Lower leg skin (tissue), 4 donors: ENCODE measurements around the gene POC1A. TPM values are rescaled to one million over a fixed set of nuclear protein-coding genes. Genes with fewer than 3 reads are reported as not detected.

Source experiments
- DNase-seq, 2 donors: peaks; one replicate each; pipeline ENCODE4 v3.0.0-alpha.2; 2019; ENCODE audit warnings: low spot score in 2 of 2
- H3K4me3 ChIP-seq: fragments of 200-600 bp; sonication (generic); 2 replicates; pipeline ENCODE4 v1.5.1; 2017; ENCODE audit warnings: mild to moderate bottlenecking, low read depth; ENCODE audit not compliant: poor library complexity, severe bottlenecking
- CTCF ChIP-seq, 3 donors: fragments of 450-650 bp; IDR thresholded peaks; one replicate each; pipeline ENCODE4 v1.5.1; 2016; ENCODE audit warnings: antibody characterized with exemption in 3 of 3, mild to moderate bottlenecking in 3 of 3, moderate library complexity in 2 of 3
- POLR2A ChIP-seq, 2 donors: fragments of 450-650 bp; IDR thresholded peaks; one replicate each; pipeline ENCODE4 v1.6.1; 2016 to 2017; ENCODE audit warnings: antibody characterized with exemption in 2 of 2, mild to moderate bottlenecking in 1 of 2, moderate library complexity in 1 of 2
- WGBS, 2 donors: methylation state at CpG; one replicate each; pipeline ENCODE4 v1.1.5; 2018; 5-methylcytosine and 5-hydroxymethylcytosine counted together
- intact Hi-C: fragments of 100-400 bp; cut with DNase I; formaldehyde crosslinking; loops from one replicate; pipeline ENCODE4 v1.15.0; 2023; ENCODE audit warnings: low total_unique reads
- total RNA-seq, 4 donors: library from RNA; depleted of rRNA; stranded (reverse); fragments of >200 nt; gene quantifications; one replicate each; pipeline ENCODE4 v1.1.0, GENCODE V29; 2016

The POC1A gene
- total RNA-seq, 4 donors from 2014 or later = 1.6 to 4.9 (median 1.9) TPM

GRCh38 chr3:52188556-52188955 lies 34.3 kb upstream of the POC1A start:
- H3K4me3 ChIP-seq = no peak overlapping the region
- DNase-seq = no peak
- TF ChIP-seq CTCF (IDR thresholded peaks at IDR 0.05) (no peak), POLR2A (IDR thresholded peaks at IDR 0.05) (no peak)
- 91 to 100% methylated on average over 1 of the region's 1 CpG for WGBS, 2 donors
- intact Hi-C loops = no loop called here

GRCh38 chr3:52186729-52187128 lies 32.5 kb upstream of the POC1A start:
- 90 to 99% methylated on average over 9 of the region's 9 CpGs for WGBS, 2 donors
- intact Hi-C loops = no loop called here
- no peak for DNase-seq
- H3K4me3 ChIP-seq = no peak overlapping the region
- TF ChIP-seq CTCF (IDR thresholded peaks at IDR 0.05) (no peak), POLR2A (IDR thresholded peaks at IDR 0.05) (no peak)

- DNase-seq = no peak
- WGBS, 2 donors = 79 to 100% methylated on average over 2 to 3 of the region's 3 CpGs
- no peak for TF ChIP-seq CTCF (IDR thresholded peaks at IDR 0.05)
- TF ChIP-seq POLR2A (IDR thresholded peaks at IDR 0.05) = no peak
- intact Hi-C loops = no loop called here
- H3K4me3 ChIP-seq = no peak overlapping the region
Measured at GRCh38 chr3:52185837-52186236, 31.6 kb upstream of the POC1A start.

GRCh38 chr3:52185311-52185710 lies 31.1 kb upstream of the POC1A start:
- intact Hi-C loops = no loop called here
- DNase-seq = no peak
- 88 to 94% methylated on average over 6 of the region's 6 CpGs for WGBS, 2 donors
- no peak overlapping the region for H3K4me3 ChIP-seq
- TF ChIP-seq POLR2A (IDR thresholded peaks at IDR 0.05) (no peak), CTCF (IDR thresholded peaks at IDR 0.05) (no peak)

- no peak for DNase-seq
- intact Hi-C loops = no loop called here
- TF ChIP-seq CTCF (IDR thresholded peaks at IDR 0.05) (no peak), POLR2A (IDR thresholded peaks at IDR 0.05) (no peak)
- WGBS, 2 donors = 90 to 94% methylated on average over 8 of the region's 8 CpGs
- no peak overlapping the region for H3K4me3 ChIP-seq
Measured at GRCh38 chr3:52184690-52185089, 30.5 kb upstream of the POC1A start.

GRCh38 chr3:52183786-52184445 lies 29.7 kb upstream of the POC1A start:
- intact Hi-C loops = no loop called here
- no peak for DNase-seq
- TF ChIP-seq POLR2A (IDR thresholded peaks at IDR 0.05) (no peak), CTCF (IDR thresholded peaks at IDR 0.05) (no peak)
- H3K4me3 ChIP-seq = no peak overlapping the region
- WGBS, 2 donors = 80 to 89% methylated on average over 7 of the region's 7 CpGs
